ENCODE results near the gene TYMS.
A peak's percentile ranks its signal among the peaks of the same experiment; 100 is the strongest.
"Not testable (repeated sequence)": the region's sequence is repeated elsewhere in the genome, so short reads cannot be mapped to it uniquely, and the experiment has no call there.

The TYMS gene

GRCh38 chr18:678482-679182, 21.2 kb downstream of the TYMS start:
- no peak for DNase-seq (ENCODE audit: low read depth)

- no peak for DNase-seq (ENCODE audit: low read depth)
Measured at GRCh38 chr18:679516-679915, 22.1 kb downstream of the TYMS start.

- no peak for DNase-seq (ENCODE audit: low read depth)
Measured at GRCh38 chr18:680392-680791, 22.9 kb downstream of the TYMS start.

- no peak for DNase-seq (ENCODE audit: low read depth)
Measured at GRCh38 chr18:681985-682384, 24.5 kb downstream of the TYMS start.

GRCh38 chr18:682416-682815, 25.0 kb downstream of the TYMS start:
- not testable (repeated sequence) for DNase-seq (ENCODE audit: low read depth)

- no peak for DNase-seq (ENCODE audit: low read depth)
Measured at GRCh38 chr18:682833-683232, 25.4 kb downstream of the TYMS start.

- DNase-seq (ENCODE audit: low read depth), result no peak
Measured at GRCh38 chr18:683531-683930, 26.1 kb downstream of the TYMS start.

- DNase-seq (ENCODE audit: low read depth), result no peak
Measured at GRCh38 chr18:685438-685837, 28.0 kb downstream of the TYMS start.

GRCh38 chr18:686339-687111, 29.1 kb downstream of the TYMS start:
- peak; percentile 64 for DNase-seq (ENCODE audit: low read depth)

- DNase-seq (ENCODE audit: low read depth), result no peak
Measured at GRCh38 chr18:688323-688722, 30.9 kb downstream of the TYMS start.

- no peak for DNase-seq (ENCODE audit: low read depth)
Measured at GRCh38 chr18:692824-693223, 35.4 kb downstream of the TYMS start.

- no peak for DNase-seq (ENCODE audit: low read depth)
Measured at GRCh38 chr18:693466-694187, 36.2 kb downstream of the TYMS start.

- DNase-seq (ENCODE audit: low read depth), result no peak
Measured at GRCh38 chr18:697012-697411, 39.6 kb downstream of the TYMS start.

- DNase-seq (ENCODE audit: low read depth), result no peak
Measured at GRCh38 chr18:697800-698199, 40.3 kb downstream of the TYMS start.

- peak; percentile 85 for DNase-seq (ENCODE audit: low read depth)
Measured at GRCh38 chr18:703213-703967, 45.9 kb downstream of the TYMS start.

- DNase-seq (ENCODE audit: low read depth), result no peak
Measured at GRCh38 chr18:706405-706804, 49.0 kb downstream of the TYMS start.

- no peak for DNase-seq (ENCODE audit: low read depth)
Measured at GRCh38 chr18:708096-708495, 50.6 kb downstream of the TYMS start.

- no peak for DNase-seq (ENCODE audit: low read depth)
Measured at GRCh38 chr18:709771-710170, 52.3 kb downstream of the TYMS start.

- no peak for DNase-seq (ENCODE audit: low read depth)
Measured at GRCh38 chr18:710418-711300, 53.2 kb downstream of the TYMS start.

- no peak for DNase-seq (ENCODE audit: low read depth)
Measured at GRCh38 chr18:711310-711656, 53.8 kb downstream of the TYMS start.

- peak; percentile 86 for DNase-seq (ENCODE audit: low read depth)
Measured at GRCh38 chr18:711657-712400, 54.4 kb downstream of the TYMS start.
